Measurements from ENCODE around the gene TAF1D.
A peak's percentile ranks its signal among the peaks of the same experiment; 100 is the strongest.
"Not testable (repeated sequence)": the region's sequence is repeated elsewhere in the genome, so short reads cannot be mapped to it uniquely, and the experiment has no call there.

The TAF1D gene

GRCh38 chr11:93741094-93741881, at the start of gene TAF1D, which contains the start of gene C11orf54:
Gene TAF1D (minus strand): TSS chr11:93741495. CDS start chr11:93739304, 2,191 bp downstream.
Gene C11orf54 (plus strand): TSS chr11:93741672. CDS start chr11:93747394, 5,722 bp downstream.
- DNase-seq: peak; percentile 90 to 96

- no peak for DNase-seq
Measured at GRCh38 chr11:93784935-93785360, 43.7 kb upstream of the TAF1D start.

- peak; percentile 84 to 89 for DNase-seq
Measured at GRCh38 chr11:93784145-93784934, 43.0 kb upstream of the TAF1D start, which contains the start of gene MED17. Gene MED17 (plus strand): TSS chr11:93784282. CDS start chr11:93784514, 232 bp downstream.

- DNase-seq: no peak
Measured at GRCh38 chr11:93783765-93784144, 42.5 kb upstream of the TAF1D start.

GRCh38 chr11:93783362-93783761, 42.1 kb upstream of the TAF1D start:
- DNase-seq: no peak

GRCh38 chr11:93775289-93775688, 34.0 kb upstream of the TAF1D start:
- DNase-seq: no peak

- DNase-seq: not testable (repeated sequence)
Measured at GRCh38 chr11:93774560-93774959, 33.3 kb upstream of the TAF1D start.

GRCh38 chr11:93773601-93774200, 32.4 kb upstream of the TAF1D start:
- no peak for DNase-seq

GRCh38 chr11:93773045-93773477, 31.8 kb upstream of the TAF1D start:
- DNase-seq: no peak

- DNase-seq: no peak
Measured at GRCh38 chr11:93772123-93772522, 30.8 kb upstream of the TAF1D start.

GRCh38 chr11:93770160-93770559, 28.9 kb upstream of the TAF1D start:
- DNase-seq: no peak

- DNase-seq: no peak
Measured at GRCh38 chr11:93767018-93767417, 25.7 kb upstream of the TAF1D start.

- no peak for DNase-seq
Measured at GRCh38 chr11:93766504-93766903, 25.2 kb upstream of the TAF1D start.

GRCh38 chr11:93765551-93765950, 24.3 kb upstream of the TAF1D start:
- no peak for DNase-seq

GRCh38 chr11:93761910-93762309, 20.6 kb upstream of the TAF1D start:
- DNase-seq: no peak

GRCh38 chr11:93759123-93759522, 17.8 kb upstream of the TAF1D start:
- not testable (repeated sequence) for DNase-seq

- no peak for DNase-seq
Measured at GRCh38 chr11:93757924-93758865, 16.9 kb upstream of the TAF1D start.

GRCh38 chr11:93757301-93757700, 16.0 kb upstream of the TAF1D start:
- DNase-seq: no peak

GRCh38 chr11:93756748-93757147, 15.5 kb upstream of the TAF1D start:
- no peak for DNase-seq

- DNase-seq: no peak
Measured at GRCh38 chr11:93753241-93753640, 11.9 kb upstream of the TAF1D start.

GRCh38 chr11:93751001-93751400, 9.7 kb upstream of the TAF1D start:
- DNase-seq: no peak

GRCh38 chr11:93747122-93747521, 5.8 kb upstream of the TAF1D start:
- DNase-seq: no peak

Measured in stimulated activated CD4-positive, alpha-beta T cell treated with anti-CD3 and anti-CD28 coated beads, Interleukin-4, amount 100 ng/mL, for 4 hours (primary cell).